Activated naive CD4-positive, alpha-beta T cell treated with Interleukin-2 at 50 U/mL for 16 hours (primary cell): ENCODE data around the gene VIM.

ENCODE experiments used
- DNase-seq: peaks from one replicate; pipeline ENCODE4 v3.0.0-alpha.2; 2020

The VIM gene

DNA sequence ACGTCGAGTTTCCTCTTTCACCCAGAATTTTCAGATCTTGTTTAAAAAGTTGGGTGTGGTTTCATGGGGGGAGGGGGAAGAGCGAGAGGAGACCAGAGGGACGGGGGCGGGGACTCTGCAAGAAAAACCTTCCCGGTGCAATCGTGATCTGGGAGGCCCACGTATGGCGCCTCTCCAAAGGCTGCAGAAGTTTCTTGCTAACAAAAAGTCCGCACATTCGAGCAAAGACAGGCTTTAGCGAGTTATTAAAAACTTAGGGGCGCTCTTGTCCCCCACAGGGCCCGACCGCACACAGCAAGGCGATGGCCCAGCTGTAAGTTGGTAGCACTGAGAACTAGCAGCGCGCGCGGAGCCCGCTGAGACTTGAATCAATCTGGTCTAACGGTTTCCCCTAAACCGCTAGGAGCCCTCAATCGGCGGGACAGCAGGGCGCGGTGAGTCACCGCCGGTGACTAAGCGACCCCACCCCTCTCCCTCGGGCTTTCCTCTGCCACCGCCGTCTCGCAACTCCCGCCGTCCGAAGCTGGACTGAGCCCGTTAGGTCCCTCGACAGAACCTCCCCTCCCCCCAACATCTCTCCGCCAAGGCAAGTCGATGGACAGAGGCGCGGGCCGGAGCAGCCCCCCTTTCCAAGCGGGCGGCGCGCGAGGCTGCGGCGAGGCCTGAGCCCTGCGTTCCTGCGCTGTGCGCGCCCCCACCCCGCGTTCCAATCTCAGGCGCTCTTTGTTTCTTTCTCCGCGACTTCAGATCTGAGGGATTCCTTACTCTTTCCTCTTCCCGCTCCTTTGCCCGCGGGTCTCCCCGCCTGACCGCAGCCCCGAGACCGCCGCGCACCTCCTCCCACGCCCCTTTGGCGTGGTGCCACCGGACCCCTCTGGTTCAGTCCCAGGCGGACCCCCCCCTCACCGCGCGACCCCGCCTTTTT is at the start of gene VIM:
TSS of gene VIM (plus strand) at position 151 of the 925 bp plus-strand sequence. CDS start 1,182 bp downstream, outside the sequence.
- DNase-seq = peak; percentile 86

DNA sequence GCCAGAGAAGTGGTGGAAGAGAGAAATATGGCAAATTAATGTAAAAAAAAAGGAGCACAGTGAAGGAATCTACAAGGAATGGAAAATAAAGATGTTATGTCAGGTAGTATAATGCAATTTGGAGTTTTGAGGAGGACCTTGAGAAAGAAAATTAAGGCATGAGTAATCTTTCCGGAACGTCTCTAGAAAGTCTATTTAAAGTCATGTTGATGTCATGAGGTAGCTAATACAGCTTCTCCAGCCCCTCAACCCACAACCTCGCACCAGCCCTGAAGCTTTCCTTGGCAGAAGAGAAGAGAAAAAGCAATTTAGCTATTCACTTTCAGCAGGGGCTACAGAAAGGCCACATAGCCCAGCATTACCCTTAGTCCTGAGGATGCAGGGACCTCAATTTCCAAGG is 49.0 kb upstream of the VIM start:
- DNase-seq = no peak

DNA sequence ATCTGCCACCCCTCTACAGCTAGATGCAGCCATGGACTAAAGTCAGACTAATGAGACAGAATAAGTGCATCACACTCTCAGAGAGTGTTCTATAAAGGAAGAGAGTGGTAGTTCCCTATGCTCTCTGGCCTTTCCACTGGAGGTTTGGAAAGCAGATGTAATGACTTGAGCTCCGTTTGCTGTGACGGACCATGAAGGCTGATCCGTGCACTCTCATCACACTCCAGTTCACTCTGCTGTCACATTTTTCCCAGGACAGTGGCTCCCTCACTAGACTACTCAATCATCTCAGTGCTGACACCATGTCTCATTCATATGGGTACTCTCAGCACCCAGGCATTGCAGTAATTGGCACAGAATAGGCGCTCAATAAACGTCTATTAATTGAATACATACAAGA is 46.9 kb upstream of the VIM start:
- DNase-seq = no peak

DNA sequence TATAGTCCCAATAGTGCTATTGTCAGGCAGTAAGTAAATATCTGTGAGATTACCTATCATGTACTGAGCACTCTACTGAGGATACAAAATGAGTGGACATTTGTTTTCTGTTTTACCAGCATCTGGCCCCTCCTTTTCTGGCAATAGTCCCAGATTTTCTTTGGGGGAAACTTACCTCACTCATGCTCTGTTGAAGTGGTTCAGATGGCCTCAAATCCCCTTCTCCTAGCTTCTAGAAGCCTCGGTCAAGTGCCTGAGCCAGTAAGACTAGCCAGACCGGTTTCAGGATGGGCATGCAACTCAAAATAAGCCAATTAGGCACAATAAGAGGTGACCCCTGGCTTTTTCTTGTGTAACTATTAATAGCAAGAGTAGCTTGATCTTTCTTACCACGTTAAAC is 46.3 kb upstream of the VIM start:
- no peak for DNase-seq

DNA sequence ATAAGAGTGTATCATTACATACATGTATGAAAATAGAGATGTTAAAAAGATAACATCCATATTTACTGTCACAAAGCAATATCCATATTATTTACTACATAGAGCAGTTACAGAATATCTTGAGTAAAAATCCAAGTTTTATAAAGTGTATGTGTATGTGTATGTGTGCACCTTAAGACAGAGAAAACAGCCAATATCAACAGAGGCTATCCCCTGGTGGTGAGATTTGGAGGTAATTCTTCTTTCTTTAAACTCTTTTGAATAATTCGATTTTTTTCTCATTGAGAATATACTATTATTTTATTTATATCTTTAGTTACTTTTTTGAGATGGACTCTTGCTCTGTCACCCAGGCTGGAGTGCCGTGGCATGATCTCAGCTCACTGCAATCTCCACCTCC is 44.9 kb upstream of the VIM start:
- no peak for DNase-seq

DNA sequence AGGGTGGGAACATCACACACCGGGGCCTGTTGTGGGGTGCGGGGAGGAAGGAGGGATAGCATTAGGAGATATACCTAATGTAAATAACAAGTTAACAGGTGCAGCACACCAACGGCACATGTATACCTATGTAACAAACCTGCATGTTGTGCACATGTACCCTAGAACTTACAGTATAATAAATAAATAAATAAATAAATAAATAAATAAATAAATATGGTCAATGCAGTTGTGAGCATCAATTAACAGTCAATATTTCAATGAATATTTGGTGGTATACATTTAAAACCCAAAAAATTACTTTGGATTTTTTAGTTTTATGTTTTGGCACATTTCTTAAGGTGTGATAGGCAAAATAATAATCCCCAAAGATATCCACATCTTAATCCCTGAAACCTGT is 42.2 kb upstream of the VIM start:
- no peak for DNase-seq

DNA sequence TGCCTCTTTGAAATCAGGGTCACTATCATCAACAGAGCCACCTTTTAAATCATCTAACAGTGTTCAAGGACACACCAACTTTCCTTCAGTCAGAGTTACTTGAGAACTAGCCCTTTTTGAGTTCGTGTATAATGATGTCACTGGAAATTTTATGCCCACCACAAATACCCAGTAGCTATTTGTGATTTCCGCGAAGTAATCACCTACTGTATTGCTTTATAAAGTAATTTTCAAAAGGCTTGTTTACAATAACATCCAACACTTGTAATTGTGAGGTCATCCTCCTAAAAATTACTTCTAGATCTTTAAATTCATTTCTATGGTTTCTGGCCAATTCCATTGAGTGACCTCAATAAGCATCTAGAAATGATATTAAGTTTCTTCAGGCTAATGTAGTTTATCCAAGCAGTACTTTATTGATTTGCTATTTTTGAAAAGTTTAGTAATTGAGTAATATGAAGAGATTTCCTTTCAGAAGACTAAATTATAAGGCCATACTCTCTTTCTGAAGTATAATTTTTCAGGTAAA is 39.3 kb upstream of the VIM start:
- no peak for DNase-seq

DNA sequence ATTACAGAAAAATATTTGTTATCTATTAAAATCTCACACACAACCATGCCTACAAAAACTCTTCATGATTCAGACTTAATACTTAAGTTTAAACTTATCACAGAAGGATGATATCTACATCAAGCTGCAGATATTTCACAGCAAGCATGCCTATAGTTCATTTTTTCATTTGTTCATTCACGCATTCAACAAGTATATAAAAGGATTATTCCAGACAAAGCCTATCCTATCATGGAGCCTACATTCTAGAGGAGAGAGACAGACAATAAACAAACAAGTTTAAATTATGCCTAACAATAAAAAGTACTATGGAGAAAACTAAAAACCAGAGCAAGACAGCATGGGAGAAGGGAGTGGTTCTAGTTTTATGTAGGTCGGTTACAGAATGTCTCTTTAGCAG is 37.4 kb upstream of the VIM start:
- DNase-seq = no peak

DNA sequence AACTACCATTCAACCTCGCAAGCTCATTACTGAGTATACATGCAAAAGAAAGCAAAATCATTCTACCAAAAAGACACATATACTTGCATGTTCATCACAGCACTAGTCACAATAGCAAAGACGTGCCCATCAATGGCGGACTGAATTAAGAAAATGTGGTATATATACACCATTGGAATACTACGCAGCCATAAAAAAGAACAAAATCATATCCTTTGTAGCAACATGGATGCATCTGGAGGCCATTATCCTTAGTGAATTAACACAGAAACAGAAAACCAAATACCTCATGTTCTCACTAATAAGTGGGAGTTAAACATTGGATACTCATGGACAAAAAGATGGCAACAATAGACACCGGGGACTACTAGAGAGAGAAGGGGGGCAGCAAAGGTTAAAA is 33.0 kb upstream of the VIM start:
- no peak for DNase-seq

DNA sequence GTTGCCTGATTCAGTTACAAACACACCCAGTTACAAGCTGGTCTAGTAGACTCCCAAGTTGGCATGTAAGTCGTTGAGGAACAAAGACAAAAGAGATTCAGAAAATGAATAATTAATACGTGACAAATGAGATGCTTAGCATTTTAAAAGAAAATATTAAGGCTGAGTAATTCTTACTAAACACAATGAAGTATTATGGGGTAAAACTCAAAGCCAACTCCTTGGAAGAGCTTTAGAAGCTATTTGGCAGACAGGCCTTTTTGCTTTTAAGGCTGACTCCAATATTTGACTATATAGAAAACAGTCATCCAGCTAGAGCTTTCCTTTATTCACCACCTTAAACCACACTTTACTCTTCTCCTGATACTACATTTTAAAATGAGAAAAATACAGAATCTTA is 32.0 kb upstream of the VIM start:
- no peak for DNase-seq

DNA sequence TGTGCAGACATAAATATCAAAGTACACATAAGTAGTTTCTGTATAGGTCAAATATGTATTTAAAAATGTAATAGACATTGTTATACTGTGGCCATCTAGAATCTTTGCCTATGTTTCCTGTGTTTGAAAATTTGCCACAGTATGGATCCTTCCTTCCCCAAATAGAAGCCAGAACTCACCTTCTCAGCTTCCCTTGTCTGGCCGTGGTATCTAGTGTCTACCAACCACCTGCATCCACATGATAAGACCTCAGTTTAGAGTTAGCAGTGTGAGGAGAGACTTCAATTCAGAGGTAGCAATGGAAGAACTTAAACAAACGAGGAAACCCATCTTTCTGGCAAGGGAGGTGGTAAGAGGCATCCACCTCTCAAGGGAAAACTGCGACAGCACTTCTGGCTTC is 31.5 kb upstream of the VIM start:
- DNase-seq = no peak

DNA sequence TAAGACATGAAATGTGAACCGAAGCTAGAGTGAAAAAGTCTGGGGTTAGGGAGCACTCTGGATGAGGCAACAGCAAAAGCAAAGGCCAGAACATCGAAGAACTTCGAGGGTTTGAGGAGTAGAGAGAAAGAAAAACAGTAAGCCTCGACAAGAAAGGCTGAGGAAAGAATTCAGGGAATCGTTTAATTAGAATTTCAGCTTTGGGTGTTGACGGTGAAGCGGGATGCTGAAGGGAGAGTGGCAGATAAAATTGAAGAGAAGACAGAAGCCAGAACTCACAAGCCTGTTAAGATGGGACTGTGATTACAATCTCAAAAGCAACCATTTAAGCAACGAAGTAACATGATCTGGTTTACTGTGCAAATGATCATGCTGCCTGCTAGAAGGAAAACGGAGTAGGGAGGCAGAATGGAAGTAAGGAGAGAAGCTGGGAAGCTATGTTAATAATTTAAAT is 28.7 kb upstream of the VIM start:
- no peak for DNase-seq

DNA sequence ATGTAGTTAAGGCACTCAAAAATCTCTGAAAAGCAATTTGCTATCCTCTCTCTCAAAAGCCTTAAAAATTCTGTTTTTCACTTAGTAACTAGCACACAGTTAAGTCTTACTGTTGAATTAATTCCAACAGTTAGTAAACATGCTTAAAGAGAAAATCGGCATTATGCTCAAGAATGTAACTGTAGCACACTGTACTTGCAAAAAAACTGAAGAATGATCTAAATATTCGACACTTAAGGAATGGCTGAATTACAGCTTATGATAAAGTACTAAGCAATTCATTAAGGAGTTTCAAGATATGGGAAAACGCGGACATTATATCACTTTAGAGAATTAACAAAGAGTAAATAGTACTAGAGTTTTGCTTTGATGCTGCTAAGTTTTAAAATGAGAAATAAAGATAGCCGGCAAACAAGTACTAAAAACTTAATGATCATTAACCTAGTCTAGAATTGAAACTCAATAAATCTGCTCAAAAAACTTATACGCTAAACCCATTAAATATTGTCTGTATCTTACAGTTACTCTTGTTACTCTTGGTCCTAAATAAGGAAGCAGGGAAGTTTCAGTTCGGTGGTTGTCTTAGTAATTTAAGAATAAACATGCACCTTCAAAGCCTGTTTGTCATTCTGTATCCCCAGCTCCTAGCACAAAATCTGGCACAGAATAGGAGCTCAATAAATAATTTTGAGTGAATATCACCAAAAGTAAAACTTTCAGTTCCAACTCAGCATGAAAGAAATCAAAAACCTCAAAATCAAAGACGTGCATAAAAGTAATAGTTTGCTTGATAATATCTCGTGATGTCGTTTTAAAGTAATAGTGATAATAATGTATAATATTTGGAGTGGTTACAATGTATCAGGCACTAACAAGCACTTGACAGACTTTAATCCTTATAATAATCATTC is 27.8 kb upstream of the VIM start:
- no peak for DNase-seq

DNA sequence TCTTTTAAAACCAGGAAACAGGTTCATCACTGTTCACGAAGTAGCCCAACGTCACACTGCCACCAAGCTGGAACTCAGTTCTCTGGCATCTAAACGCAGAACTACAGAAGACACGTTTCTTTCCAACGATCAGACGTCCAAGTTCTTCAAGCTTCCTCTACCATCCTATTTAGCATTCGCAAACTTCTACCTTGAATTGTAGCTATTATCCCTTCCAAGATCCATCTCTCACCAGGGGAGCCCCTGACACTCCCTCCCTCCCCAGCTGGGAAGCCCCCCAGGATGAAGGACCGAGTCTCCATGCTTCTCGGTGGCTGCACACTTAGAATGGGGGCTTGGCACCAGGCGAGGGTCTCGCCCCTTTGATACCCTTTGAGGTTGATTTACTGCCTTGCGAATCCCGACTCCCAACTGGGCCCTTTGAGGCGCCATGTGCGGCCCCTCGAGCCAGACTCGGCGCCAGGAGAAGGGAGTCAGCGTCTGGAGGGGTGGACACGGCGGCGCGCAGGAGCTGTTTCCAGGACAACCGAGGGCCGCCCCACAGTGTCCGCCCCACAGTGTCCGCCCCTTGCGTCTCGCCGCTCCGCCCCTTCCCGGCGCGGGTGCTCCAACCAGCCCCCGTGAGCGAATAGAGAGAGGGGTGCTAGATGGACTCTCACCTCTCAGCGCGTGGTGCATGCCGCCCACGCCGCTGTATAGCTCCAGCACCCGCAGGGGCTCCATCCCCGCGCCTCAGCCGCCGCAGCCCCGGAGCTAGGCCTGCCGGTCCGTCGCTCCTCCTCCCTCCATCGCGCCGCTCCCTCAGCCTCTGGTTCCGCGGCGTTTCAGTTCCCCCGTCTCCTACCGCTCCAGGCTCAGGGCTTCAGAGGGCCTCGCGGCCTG is 26.9 kb upstream of the VIM start, which contains the start of gene TRDMT1:
TSS of gene TRDMT1 (minus strand) at position 761 of the 882 bp plus-strand sequence. CDS start at position 723, 38 bp downstream.
- peak; percentile 80 for DNase-seq

DNA sequence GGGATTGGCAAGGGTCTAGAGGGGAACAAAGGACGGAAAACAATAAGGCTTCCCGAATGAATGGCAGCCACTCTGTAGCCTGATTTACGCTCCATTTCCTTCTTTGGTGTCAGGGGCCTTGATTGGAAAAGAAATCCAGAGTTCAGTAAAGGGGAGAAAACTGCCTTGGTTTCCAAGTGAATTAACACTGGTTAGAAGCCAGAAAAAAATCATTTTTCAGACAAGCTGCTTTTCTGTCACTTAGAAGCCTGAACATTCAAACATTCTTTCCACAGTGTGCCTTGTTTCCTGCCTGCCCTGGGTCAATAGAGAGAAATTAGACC is 26.3 kb upstream of the VIM start:
- DNase-seq = no peak

DNA sequence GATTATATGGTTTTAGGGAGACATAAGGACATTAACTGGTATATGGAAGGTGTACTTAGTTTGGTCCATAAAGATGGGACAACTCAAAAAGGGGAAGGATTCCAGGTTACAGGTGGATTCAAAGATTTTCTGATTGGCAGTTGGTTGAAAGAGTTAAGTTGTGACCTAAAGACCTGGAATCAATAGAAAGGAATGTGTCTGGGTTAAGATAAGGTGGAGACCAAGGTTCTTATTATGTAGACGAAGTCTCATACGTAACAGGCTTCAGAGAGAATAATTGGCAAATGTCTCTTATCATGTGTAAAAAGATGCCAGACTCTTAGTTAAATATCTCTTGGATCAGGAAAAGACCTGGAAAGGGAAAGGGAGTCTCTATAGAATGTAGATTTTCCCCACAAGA is 25.5 kb upstream of the VIM start:
- DNase-seq = no peak

DNA sequence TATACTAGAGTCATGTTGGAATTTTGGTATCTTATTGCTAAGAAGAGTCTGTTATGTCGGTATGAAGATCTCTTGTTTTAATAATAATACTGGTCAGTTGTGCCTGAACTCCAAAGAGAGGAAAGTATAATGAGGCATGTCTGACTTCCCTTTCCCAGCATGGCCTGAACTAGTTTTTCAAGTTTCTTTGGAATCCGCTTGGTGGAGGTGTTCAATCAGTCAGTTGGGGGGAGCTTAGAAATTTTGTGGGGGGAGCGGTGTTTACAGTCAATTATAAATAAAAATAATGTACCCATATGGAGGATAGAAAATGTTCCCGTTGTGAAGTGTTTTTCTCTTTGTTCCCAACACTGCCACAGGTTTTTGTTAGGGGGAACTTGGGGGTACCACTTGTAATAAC is 25.0 kb upstream of the VIM start:
- no peak for DNase-seq

DNA sequence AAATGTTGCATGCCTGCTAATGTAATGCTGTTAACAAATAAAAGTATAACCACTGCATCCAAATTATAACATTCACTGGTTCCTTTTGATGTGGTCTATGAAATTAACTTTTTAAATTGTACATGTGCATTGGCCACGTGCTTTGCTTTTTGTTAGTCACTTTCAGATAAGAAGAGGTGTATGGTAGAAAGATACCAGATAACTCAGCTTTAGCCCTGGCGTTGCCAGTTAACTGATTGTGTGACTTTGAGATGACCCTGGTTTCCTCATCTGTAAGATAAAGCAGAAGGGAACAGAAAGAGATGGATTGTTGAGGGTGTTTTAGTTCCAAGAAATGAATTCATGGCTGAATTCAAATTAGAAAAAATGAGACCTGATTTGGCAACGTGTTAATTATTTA is 24.6 kb upstream of the VIM start:
- no peak for DNase-seq

DNA sequence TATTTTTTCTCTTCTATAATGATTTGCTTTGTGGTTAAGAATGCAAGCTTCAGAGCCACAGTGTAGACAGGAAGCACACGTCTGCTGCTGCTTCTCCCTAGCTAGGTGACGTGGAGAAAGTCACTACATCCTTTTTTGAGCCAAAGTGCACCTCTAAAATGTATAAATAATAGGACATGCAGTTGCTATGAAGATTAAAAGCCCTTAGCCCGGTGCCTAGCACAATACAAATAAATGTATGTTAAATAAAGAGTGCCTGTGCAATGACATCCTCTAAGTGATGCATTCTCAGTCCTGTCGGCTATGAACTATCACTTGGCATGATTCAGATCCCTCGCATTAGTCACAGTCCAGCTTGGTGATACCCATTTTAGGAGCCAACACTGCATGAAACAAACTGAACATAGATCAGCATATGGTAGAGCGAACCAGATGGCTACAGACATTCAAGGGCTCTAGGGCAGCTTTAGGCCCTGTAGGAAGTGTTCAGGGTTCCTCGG is 21.8 kb upstream of the VIM start:
- peak; percentile 44 for DNase-seq

DNA sequence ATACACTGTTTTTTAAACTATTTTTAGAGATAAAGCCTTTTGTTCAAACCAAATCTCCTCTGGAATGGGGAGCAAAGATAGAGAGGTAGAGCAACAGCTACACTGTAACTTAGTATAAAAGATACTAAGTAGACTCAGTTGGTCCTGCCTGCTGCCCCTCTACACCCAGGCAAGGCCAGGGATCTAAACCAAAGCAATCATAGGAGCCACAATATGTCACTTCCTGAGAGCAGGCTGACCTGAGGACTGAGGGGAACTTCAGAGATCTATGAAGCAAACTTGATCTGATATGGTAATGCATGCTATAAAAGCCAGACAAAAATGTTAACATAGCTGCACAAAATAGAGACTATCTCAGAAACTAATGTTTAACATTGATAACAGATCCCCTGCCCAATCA is 19.6 kb upstream of the VIM start:
- DNase-seq = no peak

DNA sequence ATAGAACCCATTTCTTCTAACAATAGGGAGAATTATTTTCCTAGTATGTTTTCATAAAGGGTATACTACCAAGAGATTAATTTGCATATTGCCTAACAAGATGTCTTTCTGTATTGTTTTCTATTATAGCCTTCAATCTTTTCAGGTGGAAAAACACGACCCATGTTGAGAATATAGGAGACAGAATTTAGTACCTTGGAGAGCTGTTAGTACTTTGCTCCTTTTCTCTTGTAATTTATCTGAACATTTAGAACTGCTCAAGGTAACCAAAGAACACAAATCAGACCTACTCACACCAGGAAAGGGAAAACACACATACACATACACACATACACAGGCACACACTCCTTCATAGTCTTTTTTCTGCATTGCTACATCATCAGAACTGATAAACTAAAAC is 18.7 kb upstream of the VIM start:
- DNase-seq = no peak

DNA sequence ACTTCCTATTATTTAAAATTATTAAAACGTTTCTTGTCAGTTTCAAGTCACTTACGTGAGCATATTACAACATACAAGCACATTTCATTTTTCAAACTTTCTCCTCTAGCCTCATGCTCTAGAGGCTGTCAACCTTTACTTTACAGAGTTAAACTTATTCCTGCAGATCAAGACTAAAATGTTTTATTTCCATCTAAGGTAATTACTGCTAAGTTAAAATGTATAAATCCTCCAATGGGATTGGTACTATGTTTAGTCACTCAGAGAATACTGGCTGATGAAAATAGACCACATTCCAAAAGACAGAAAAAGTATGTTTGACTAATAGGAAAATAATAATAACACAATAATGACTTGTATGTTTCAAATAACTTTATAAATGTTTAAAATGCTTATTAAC is 18.2 kb upstream of the VIM start:
- no peak for DNase-seq
